Measurements from ENCODE around the gene JOSD2. TPM values are rescaled to one million over a fixed set of nuclear protein-coding genes. Genes with fewer than 3 reads are reported as not detected.

JOSD2 gene, protein sequence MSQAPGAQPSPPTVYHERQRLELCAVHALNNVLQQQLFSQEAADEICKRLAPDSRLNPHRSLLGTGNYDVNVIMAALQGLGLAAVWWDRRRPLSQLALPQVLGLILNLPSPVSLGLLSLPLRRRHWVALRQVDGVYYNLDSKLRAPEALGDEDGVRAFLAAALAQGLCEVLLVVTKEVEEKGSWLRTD
- 31.3 and 32.5 TPM in 2 replicates for total RNA-seq

GRCh38 chr19:50511069-50511822 is at the start of gene JOSD2:
Gene JOSD2 (minus strand): TSS chr19:50511191. CDS start chr19:50510431, 760 bp downstream.

GRCh38 chr19:50513746-50514345 is 2.9 kb upstream of the JOSD2 start, which contains the start of gene ASPDH:
Gene ASPDH (minus strand): TSS chr19:50513913. CDS start chr19:50513823, 90 bp downstream.

DNA sequence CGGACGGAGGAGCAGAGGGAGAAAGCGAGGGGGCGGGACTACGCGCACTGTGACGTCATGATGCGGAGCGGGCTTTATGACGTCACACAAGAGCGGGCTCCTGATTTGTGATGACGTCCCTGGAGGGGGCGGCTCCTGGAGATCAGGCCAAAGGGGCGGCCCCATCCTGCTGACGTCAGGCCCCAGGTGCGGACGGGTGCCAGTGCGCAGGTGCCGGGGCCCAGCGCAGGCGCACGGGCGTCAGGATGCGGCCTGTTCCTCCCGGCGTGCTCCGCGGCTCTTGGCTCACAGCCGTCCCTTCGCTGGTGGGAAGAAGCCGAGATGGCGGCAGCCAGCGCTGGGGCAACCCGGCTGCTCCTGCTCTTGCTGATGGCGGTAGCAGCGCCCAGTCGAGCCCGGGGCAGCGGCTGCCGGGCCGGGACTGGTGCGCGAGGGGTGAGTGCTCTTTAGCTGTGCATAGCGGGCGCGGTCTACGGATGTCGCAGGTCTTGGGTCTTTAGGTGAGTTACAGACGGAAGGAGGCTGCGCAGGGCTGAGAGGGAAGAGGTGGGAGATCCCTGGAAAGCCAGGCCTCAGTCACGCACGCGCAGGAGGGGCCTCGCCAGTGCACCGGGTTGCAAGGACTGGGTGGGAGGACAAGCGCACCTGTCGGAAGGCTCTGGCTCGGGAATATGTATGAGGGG is 34.6 kb downstream of the JOSD2 start, which contains the start of the genes EMC10 and GARIN5A:
EMC10 (plus strand) TSS at position 284 of the 683 bp plus-strand sequence; CDS start at position 322, 38 bp downstream.
GARIN5A (minus strand) TSS at position 625 of the 683 bp plus-strand sequence; CDS start at position 165, 460 bp downstream.

Other genes with a start within 250 kb of the JOSD2 start
- not detected in 2 replicates for gene KCNC3, start 181.8 kb downstream of the JOSD2 start, total RNA-seq
- gene NAPSA, start 145.6 kb downstream of the JOSD2 start, total RNA-seq = 0.11 and 0.25 TPM in 2 replicates
- gene NR1H2, start 134.7 kb downstream of the JOSD2 start, total RNA-seq = 74.4 and 98.2 TPM in 2 replicates
- 31.4 and 72.3 TPM in 2 replicates for gene POLD1, start 126.8 kb downstream of the JOSD2 start, total RNA-seq
- not detected in 2 replicates for gene SPIB, start 92.3 kb downstream of the JOSD2 start, total RNA-seq
- gene MYBPC2, start 78.3 kb downstream of the JOSD2 start, total RNA-seq = not detected in 2 replicates
- 29.9 and 48.5 TPM in 2 replicates for gene EMC10, start 34.7 kb downstream of the JOSD2 start, total RNA-seq
- 0.37 TPM in 1 of 2 replicates, not detected in the other for gene GARIN5A, start 34.3 kb downstream of the JOSD2 start, total RNA-seq
- gene ASPDH, start 2.7 kb upstream of the JOSD2 start, total RNA-seq = not detected in 2 replicates
- 0.12 TPM in 1 of 2 replicates, not detected in the other for gene LRRC4B, start 57.2 kb upstream of the JOSD2 start, total RNA-seq
- 0.11 and 0.25 TPM in 2 replicates for gene SYT3, start 128.7 kb upstream of the JOSD2 start, total RNA-seq
- 0.22 TPM in 1 of 2 replicates, not detected in the other for gene C19orf81, start 138.3 kb upstream of the JOSD2 start, total RNA-seq
- 13.0 and 26.0 TPM in 2 replicates for gene SHANK1, start 208.6 kb upstream of the JOSD2 start, total RNA-seq
- gene CLEC11A, start 212.2 kb upstream of the JOSD2 start, total RNA-seq = 79.9 and 87.2 TPM in 2 replicates